LoVo (cell line): ENCODE data around the gene DHRS13.
"Not testable (repeated sequence)": the region's sequence is repeated elsewhere in the genome, so short reads cannot be mapped to it uniquely, and the experiment has no call there.

Experiments
- DNase-seq: peaks from one replicate; pipeline ENCODE4 v3.0.0-alpha.2; 2016; ENCODE audit warnings: low spot score

The DHRS13 gene

GRCh38 chr17:28858801-28859355, 44.0 kb downstream of the DHRS13 start:
- DNase-seq: no peak

DNA sequence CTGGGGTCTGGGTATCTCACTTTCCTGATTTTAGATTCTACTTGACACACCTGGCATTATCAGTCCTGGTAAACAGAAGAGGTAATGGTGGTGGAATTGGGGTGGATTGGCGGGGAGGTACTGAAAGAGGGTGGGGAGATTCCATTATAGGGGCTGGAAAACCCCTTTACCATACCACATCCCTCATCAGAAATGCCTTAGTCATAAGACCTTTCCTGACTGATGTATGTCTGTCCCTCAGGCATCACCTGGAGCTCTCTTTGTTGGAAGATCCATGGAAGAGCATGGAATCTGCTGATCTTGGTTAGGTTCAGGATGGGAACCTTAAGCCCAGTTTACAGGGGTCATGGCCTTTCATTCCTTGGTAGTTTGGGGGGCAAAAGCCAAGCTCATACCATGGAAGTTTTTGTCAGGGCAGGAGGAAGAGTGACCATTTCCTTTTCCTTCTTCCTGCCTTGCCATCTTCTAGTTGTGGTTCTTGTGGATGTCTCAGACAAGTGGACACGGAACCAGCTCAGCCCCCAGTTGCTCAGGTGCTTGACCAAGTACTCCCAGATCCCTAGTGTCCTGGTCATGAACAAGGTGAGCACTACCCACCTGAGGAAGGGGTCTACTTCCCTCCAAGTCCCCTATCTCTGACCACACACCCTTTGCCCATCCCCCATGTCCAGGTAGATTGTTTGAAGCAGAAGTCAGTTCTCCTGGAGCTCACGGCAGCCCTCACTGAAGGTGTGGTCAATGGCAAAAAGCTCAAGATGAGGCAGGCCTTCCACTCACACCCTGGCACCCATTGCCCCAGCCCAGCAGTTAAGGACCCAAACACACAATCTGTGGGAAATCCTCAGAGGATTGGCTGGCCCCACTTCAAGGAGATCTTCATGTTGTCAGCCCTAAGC, 44.7 kb downstream of the DHRS13 start:
- DNase-seq: no peak

- DNase-seq: no peak
Observed at GRCh38 chr17:28856028-28856574, 46.8 kb downstream of the DHRS13 start.

DNA sequence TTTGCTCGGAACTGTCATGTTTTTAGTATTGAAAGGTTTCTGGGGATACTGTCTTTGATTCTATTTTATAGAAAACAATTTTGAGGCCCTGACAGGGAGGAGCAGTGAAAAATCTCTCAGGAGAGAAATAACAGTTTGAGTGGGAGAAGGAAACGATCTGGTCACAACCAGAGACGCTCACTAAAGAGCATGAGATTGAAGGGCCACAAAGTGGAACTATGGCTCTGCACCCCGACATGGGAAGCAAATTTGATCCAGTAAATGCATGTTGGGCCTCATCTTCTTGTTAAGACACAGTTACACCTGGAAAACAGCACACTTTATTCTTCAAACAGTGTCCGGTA, 47.6 kb downstream of the DHRS13 start:
- DNase-seq: no peak

- peak; percentile 83 for DNase-seq
Observed at GRCh38 chr17:28854457-28855335, 48.2 kb downstream of the DHRS13 start, which contains the start of gene ERAL1. ERAL1 (plus strand) TSS chr17:28855016; CDS start chr17:28855035, 19 bp downstream.

GRCh38 chr17:28853295-28853694, 49.6 kb downstream of the DHRS13 start:
- no peak for DNase-seq

- DNase-seq: no peak
Observed at GRCh38 chr17:28849281-28849680, 53.6 kb downstream of the DHRS13 start.

DNA sequence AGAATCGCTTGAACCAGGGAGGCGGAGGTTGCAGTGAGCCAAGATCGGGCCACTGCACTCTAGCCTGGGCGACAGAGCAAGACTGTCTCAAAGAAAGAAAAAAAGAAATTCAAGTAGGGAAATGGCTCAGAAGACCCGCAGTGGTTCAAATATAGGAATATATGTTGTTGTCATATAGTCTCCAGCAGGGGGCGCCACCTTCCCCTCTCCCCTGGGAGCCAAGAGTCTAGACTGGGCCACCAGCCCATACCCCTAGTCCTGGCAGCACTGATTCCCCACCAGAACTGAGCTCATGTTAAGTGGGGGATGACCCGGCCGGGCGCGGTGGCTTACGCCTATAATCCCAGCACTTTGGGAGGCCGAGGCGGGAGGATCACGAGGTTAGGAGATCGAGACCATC, 54.2 kb downstream of the DHRS13 start:
- DNase-seq: not testable (repeated sequence)
